NCI-H446 (cell line): ENCODE measurements around the gene SERPINE2.

Experiments
- DNase-seq, 2 experiments: peaks; one replicate each; lab custom pipeline; 2025; lab: John Stamatoyannopoulos, UW

Gene SERPINE2

GRCh38 chr2:224042191-224042696 is 3.2 kb upstream of the SERPINE2 start:
- no peak for DNase-seq

DNA sequence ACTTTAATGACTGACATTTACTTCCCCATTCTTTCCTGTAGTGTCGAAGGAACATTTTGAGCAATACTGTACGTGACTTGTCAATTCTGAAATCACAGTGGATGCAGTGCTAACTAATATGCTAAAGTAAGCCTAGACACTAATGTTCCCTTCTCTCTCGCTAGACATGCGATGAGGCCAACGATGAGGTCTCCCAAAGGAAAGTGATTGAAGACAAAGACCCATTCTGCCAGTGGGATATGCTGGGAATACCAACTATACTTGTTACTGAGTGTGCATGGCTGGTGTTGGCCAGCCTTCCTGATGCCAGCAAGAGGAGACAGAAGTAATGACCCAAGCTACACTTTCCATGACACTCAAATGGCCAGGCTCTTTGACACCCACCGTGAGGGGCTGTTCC is 2.5 kb upstream of the SERPINE2 start:
- no peak for DNase-seq

GRCh38 chr2:224040753-224041152 is 1.7 kb upstream of the SERPINE2 start:
- no peak for DNase-seq

DNA sequence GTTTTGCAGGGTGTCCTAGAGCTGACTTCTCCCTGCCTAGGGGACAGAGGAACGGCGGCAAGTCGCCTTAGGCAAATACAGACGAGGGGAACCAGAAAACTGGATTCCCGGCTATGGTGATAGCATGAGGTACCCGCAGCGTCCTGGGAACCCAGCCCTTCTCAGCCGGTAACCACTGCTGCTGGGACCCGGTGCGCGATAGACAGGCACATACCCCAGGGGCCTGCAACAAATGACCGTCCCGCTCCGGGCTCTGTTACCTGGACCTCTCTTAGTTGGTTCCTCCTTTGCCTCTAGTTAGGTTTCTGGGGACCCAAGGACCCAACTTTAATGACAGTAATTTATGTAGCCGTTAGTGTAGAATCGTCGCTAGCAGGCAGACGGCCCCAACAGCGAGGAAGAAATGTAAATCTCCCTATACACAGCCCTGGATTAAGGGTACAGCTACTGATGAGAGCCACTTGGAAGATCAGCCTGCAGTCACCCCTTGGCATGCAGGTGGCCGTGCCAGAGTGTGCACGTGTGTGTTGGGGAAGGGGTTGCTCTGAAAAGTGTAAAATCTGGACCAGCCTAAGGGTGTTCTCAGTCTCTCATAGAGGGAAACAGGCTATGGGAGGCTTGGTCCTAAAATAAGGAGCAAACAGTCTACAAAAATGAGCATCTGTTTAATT is 819 bp upstream of the SERPINE2 start:
- DNase-seq = no peak

DNA sequence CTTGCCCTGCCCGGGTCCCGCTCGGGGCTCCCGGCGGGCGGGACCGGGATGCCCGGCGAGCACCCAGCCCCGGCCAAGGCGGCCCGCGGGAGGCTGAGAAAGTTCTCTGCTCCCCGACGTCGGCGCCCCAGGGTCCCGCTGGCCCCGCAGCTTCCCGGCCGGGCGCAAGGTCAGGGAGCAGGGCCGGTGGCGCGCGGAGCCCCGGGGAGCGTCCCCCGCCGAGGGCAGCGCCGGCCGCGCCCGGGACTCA is 331 bp downstream of the SERPINE2 start:
- DNase-seq = no peak

- DNase-seq = no peak
These were observed 847 bp downstream of the SERPINE2 start for GRCh38 chr2:224038049-224038829.

DNA sequence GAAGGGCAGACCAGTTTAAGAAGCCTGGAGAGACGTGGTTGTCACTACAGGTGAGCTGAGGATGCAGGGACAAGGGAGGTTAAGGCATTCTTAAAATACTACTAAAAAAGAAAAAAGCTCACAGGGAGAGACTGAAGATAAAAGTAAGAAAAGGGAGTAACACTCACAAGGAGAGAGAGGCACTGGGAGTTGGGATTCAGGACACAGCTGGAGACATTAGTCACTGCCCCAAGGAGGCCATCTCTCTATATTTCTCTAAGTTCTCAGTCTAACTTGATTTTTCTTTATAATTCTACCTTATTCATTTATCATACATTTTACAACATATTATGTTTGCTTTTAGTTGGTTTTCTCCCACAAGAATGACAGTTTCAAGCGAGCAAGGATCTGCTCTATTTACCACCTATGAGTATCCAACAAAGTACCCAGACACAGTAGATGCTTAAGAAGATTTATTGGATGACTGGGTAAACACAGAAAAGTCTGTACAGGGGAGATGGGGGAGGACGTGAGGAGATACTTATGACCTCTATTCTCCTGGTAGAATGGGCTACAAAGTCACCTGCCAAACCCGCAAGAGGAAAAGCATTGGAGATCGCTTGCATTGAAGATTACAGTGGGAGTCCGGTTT is 2.2 kb downstream of the SERPINE2 start:
- no peak for DNase-seq

- no peak for DNase-seq
These were observed 5.1 kb downstream of the SERPINE2 start for GRCh38 chr2:224034017-224034416.

DNA sequence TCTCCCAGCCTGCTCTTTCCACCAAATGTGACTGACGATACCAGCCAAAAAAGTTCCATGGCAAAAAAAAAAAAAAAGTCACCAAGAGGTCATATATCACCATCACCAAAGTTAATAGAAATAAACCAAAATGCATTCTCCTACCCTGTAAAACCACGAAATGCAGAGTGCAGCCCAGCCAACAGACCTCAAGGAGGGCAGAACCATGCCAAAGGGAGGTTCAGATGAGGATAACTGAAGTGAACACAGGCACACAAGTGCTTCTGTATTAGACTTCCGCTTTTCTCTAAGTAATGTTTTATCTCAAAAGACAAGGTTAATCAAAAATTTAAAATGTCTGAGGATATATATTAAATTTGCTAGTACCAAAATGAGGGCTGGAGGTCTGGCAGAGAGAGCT is 5.5 kb downstream of the SERPINE2 start:
- no peak for DNase-seq

DNA sequence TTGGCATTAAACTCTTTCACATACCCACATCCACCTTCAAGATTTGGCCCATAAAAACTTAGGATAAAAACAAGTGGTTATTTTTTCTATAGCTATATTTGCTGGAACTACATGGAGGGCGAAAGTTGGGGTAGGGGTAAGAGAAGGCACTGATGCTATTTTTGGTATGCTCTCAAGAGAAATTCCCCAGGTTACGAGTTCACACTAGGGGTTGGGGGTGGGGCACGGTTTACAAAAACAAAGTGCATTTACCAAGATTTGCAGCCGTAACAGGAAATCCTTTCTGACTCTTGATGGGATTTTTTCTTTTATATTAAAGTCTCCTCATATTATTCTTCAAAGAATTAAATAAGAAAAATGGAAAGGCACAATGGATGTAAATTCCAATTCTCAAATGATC is 6.8 kb downstream of the SERPINE2 start:
- no peak for DNase-seq

- DNase-seq = no peak
These were observed 7.6 kb downstream of the SERPINE2 start for GRCh38 chr2:224031358-224031970.

DNA sequence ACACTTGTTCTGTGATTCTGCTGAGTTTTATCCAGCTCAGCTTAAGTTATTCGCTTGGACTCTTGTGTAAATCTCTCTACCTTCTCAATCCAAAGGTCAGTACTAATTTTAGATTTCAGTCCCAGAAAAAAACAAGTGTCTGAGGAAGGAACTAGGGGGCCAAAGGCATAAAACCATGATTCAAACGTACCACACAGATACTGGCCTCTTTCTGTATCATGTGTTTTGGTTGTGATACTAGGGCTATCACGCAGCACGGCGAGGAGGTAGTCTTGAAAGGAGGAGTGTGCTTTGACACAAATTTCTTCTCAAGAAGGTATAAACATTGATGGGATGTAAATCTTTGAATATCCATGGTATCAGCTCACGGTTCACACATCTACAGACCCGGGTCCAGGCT is 8.3 kb downstream of the SERPINE2 start:
- DNase-seq = no peak

- DNase-seq = no peak
These were observed 9.2 kb downstream of the SERPINE2 start for GRCh38 chr2:224029876-224030275.

DNA sequence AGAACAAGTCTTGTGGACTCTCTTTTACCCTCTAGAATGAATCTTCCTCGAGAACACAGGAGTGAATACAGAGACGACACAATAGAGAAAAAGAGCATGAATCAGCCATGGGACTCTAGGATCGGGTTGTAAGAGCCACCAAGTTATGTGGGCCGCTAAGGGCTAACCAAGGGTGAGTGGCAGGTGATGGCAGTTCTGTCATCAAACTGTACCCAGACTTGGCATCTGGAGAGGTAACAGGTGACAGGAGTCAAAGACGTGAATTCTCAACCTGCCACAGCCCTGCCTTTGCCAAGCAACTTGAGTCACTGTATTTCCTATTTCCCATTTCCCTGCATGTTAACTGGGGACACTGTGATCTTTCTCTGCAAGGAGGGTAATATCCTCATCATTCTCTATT is 11.2 kb downstream of the SERPINE2 start:
- no peak for DNase-seq

- DNase-seq = no peak
These were observed 12.0 kb downstream of the SERPINE2 start for GRCh38 chr2:224027070-224027469.

- no peak for DNase-seq
These were observed 13.2 kb downstream of the SERPINE2 start for GRCh38 chr2:224025874-224026273.

- DNase-seq = no peak
These were observed 14.8 kb downstream of the SERPINE2 start for GRCh38 chr2:224024270-224024669.

- DNase-seq = peak in 1 of 2 experiments; percentile 31
These were observed 15.9 kb downstream of the SERPINE2 start for GRCh38 chr2:224023188-224023587.

GRCh38 chr2:224022486-224022885 is 16.6 kb downstream of the SERPINE2 start:
- no peak for DNase-seq

- DNase-seq = no peak
These were observed 18.6 kb downstream of the SERPINE2 start for GRCh38 chr2:224020523-224020922.

DNA sequence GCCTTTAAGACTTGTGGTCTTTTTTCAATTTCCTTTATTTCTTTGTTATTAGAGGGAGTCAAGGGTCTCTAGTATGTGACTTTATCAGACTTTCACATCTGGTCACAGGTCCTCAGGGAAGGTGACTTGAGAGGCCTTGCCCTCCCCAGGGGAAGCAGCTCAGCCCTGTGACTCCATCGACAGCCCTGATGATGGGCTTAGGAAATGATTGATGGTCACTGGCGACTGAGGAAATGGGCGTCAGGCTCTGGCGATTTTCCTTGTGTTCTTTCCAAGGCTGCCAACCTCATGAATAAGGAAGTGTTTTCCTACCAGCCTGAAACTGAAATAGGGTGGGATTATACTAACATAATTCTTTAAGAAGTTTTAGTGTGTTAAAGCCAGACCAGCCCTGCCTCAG is 21.1 kb downstream of the SERPINE2 start:
- DNase-seq = no peak

GRCh38 chr2:224016963-224017362 is 22.1 kb downstream of the SERPINE2 start:
- no peak for DNase-seq

- no peak for DNase-seq
These were observed 24.8 kb downstream of the SERPINE2 start for GRCh38 chr2:224014336-224014735.
